ENCODE data around the gene PMS1. TPM values are rescaled to one million over a fixed set of nuclear protein-coding genes. Genes with fewer than 3 reads are reported as not detected.

PMS1 gene
- total and polyA plus RNA-seq, 2 donors (not counting 3 experiments of a cell fraction or from before 2014, with no cell fraction given) = 6.6 to 27.8 TPM

- H3K36me3 ChIP-seq (ENCODE audit: control insufficient read depth in 2 of 2, extremely low read depth in 1 of 2, insufficient read depth in 2 of 2, low read length in 2 of 2) = no peaks in the 10 kb centered on the region
- H3K9me3 ChIP-seq (replicated peaks; ENCODE audit: control insufficient read depth, insufficient read depth, low read length) = no peaks in the 10 kb centered on the region
- POLR2A ChIA-PET = no interaction called here
- TF ChIP-seq JUN (IDR thresholded peaks at IDR 0.05; ENCODE audit: borderline replicate concordance, insufficient read depth, insufficient read length, low read depth) = no peak
- TF ChIP-seq POLR2A (IDR thresholded peaks at IDR 0.05; ENCODE audit: low read depth, low read length) = no peak
- TF ChIP-seq FOS (IDR thresholded peaks at IDR 0.05; ENCODE audit: borderline replicate concordance, insufficient read depth, low read length) = no peak
- no peak for TF ChIP-seq MAX (IDR thresholded peaks at IDR 0.05; ENCODE audit: insufficient read depth, insufficient read length)
- TF ChIP-seq CTCF (IDR thresholded peaks at IDR 0.05; ENCODE audit: extremely low read depth in 1 of 2, insufficient read depth in 1 of 2, low read depth in 1 of 2, low read length in 2 of 2) = no peak
- no peaks in the 10 kb centered on the region for H4K20me1 ChIP-seq (replicated peaks; ENCODE audit: control insufficient read depth, extremely low read depth, insufficient read depth, low read length)
- H3K4me2 ChIP-seq (ENCODE audit: insufficient read depth, low read length) = no peak overlapping the region
- H3K79me2 ChIP-seq (ENCODE audit: control insufficient read depth, insufficient read depth, low read length) = no peaks in the 10 kb centered on the region
- H3K4me3 ChIP-seq (replicated peaks in 1 of 3; ENCODE audit: insufficient read depth in 1 of 3, low read depth in 1 of 3, low read length in 3 of 3) = no peak overlapping the region
- intact Hi-C loops (cut with micrococcal nuclease) (no loop called here), dilution Hi-C loops (cut with MboI; ENCODE audit: extremely low pct_ligation_motif_present, low sequenced_read_pairs) (no loop called here)
- BruUV-seq (replicated peaks) = no TSS peak
- H3K4me1 ChIP-seq (ENCODE audit: control insufficient read depth, extremely low read depth, insufficient read depth, low read length) = no peaks in the 10 kb centered on the region
- peaks cover 2 to 12% of the 10 kb centered on the region in 2 experiments for H3K27me3 ChIP-seq (ENCODE audit: control insufficient read depth in 2 of 2, insufficient read depth in 2 of 2, low read length in 2 of 2)
- DNase-seq (ENCODE audit: low read depth, low spot score) = no peak
- H3K9me1 ChIP-seq (replicated peaks; ENCODE audit: control insufficient read depth, extremely low read depth, insufficient read depth, low read length) = no peaks in the 10 kb centered on the region
- H3K9ac ChIP-seq (replicated peaks; ENCODE audit: extremely low read depth, insufficient read depth, low read length) = no peak overlapping the region
- H2AFZ ChIP-seq (ENCODE audit: low read depth, low read length) = no peak overlapping the region
- no peak overlapping the region for H3K27ac ChIP-seq (ENCODE audit: insufficient read depth, low read depth, low read length)
- CTCF ChIA-PET = interaction anchor here (1.5 kb wide), 1 partner anchor 212 kb away, joined by 3 read pairs; no protein-coding TSS in a partner anchor
- no peak for FAIRE-seq
These were observed 132.4 kb downstream of the PMS1 start for GRCh38 chr2:189916651-189917050.

Other genes starting within 250 kb of the PMS1 start
- 5.7 and 8.5 TPM in 2 replicates for gene SLC40A1, start 203.7 kb upstream of the PMS1 start, total RNA-seq
- 12.2 and 15.1 TPM in 2 replicates for gene SLC40A1, start 203.7 kb upstream of the PMS1 start, polyA plus RNA-seq
- 39.5 and 41.9 TPM in 2 replicates for gene ASNSD1, start 123.0 kb upstream of the PMS1 start, total RNA-seq
- gene ASNSD1, start 123.0 kb upstream of the PMS1 start, polyA plus RNA-seq = 9.7 and 15.8 TPM in 2 replicates
- 4.3 and 4.5 TPM in 2 replicates for gene ANKAR, start 109.8 kb upstream of the PMS1 start, total RNA-seq
- gene ANKAR, start 109.8 kb upstream of the PMS1 start, polyA plus RNA-seq = 1.0 and 1.3 TPM in 2 replicates
- 5.4 and 5.9 TPM in 2 replicates for gene OSGEPL1, start 21.7 kb upstream of the PMS1 start, total RNA-seq
- gene OSGEPL1, start 21.7 kb upstream of the PMS1 start, polyA plus RNA-seq = 2.2 and 2.7 TPM in 2 replicates
- 58.0 and 63.3 TPM in 2 replicates for gene ORMDL1, start 111 bp upstream of the PMS1 start, total RNA-seq
- gene ORMDL1, start 111 bp upstream of the PMS1 start, polyA plus RNA-seq = 51.7 and 54.5 TPM in 2 replicates

Data from endothelial cell of umbilical vein (primary cell).